Liver (tissue), 9 donors: ENCODE measurements around the gene ABCG5. TPM values are rescaled to one million over a fixed set of nuclear protein-coding genes. Genes with fewer than 3 reads are reported as not detected.

Experiments used
- DNase-seq: peaks from one replicate; pipeline ENCODE4 v3.0.0-alpha.2; 2017; ENCODE audit warnings: low spot score
- H3K27ac ChIP-seq, 2 donors: one replicate each; pipeline ENCODE4 v1.7.0; 2013; ENCODE audit warnings: inconsistent platforms in 2 of 2, low read length in 2 of 2, control low read depth in 1 of 2, low read depth in 1 of 2, mild to moderate bottlenecking in 1 of 2
- H3K27me3 ChIP-seq, 4 donors: one replicate each; pipeline versions ENCODE4 v1.6.1 to v1.7.0; 2013; ENCODE audit warnings: low read length in 3 of 4, inconsistent platforms in 1 of 4, mild to moderate bottlenecking in 1 of 4, moderate library complexity in 1 of 4; ENCODE audit not compliant: control insufficient read depth in 4 of 4, insufficient read depth in 4 of 4
- H3K36me3 ChIP-seq, 4 donors: one replicate each; pipeline versions ENCODE4 v1.6.1 to v1.7.0; 2013; ENCODE audit warnings: low read length in 3 of 4, mild to moderate bottlenecking in 3 of 4, low read depth in 1 of 4, moderate library complexity in 1 of 4; ENCODE audit not compliant: control insufficient read depth in 4 of 4, insufficient read depth in 3 of 4
- H3K4me1 ChIP-seq, 4 donors: one replicate each; pipeline versions ENCODE4 v1.6.1 to v1.7.0; 2013; ENCODE audit warnings: low read length in 3 of 4, mild to moderate bottlenecking in 3 of 4, moderate library complexity in 1 of 4; ENCODE audit not compliant: control insufficient read depth in 4 of 4, insufficient read depth in 4 of 4
- H3K4me3 ChIP-seq, 3 donors: one replicate each; pipeline versions ENCODE4 v1.6.1 to v1.7.0; 2013; ENCODE audit warnings: low read length in 3 of 3, control low read depth in 1 of 3, low read depth in 1 of 3, mild to moderate bottlenecking in 1 of 3
- H3K9ac ChIP-seq, 2 donors: one replicate each; pipeline ENCODE4 v1.7.0; 2013; ENCODE audit warnings: low read length in 2 of 2, mild to moderate bottlenecking in 2 of 2, moderate library complexity in 2 of 2, control low read depth in 1 of 2, low read depth in 1 of 2
- H3K9me3 ChIP-seq, 4 donors: one replicate each; pipeline versions ENCODE4 v1.6.1 to v1.7.0; 2013; ENCODE audit warnings: low read length in 3 of 4; ENCODE audit not compliant: control insufficient read depth in 4 of 4
- ATF3 ChIP-seq: IDR thresholded peaks from 2 replicates; pipeline ENCODE4 v1.6.1; 2016; ENCODE audit warnings: antibody characterized with exemption
- EGR1 ChIP-seq, 2 donors: IDR thresholded peaks; 2 replicates each; pipeline ENCODE4 v1.6.1; 2016 to 2018; ENCODE audit warnings: antibody characterized with exemption in 2 of 2, low read depth in 2 of 2
- FOXA1 ChIP-seq: IDR thresholded peaks from 2 replicates; pipeline ENCODE4 v1.6.1; 2016; ENCODE audit warnings: antibody characterized with exemption
- FOXA2 ChIP-seq: IDR thresholded peaks from 2 replicates; pipeline ENCODE4 v1.6.1; 2016; ENCODE audit warnings: antibody characterized with exemption
- GABPA ChIP-seq, 2 donors: IDR thresholded peaks in 1 of 2; conservative IDR thresholded peaks in 1 of 2; 2 replicates each; pipeline ENCODE4 v1.6.1; 2016; ENCODE audit warnings: antibody characterized with exemption in 2 of 2, mild to moderate bottlenecking in 1 of 2, moderate library complexity in 1 of 2
- HNF4A ChIP-seq, 2 donors: conservative IDR thresholded peaks; 2 replicates each; pipeline ENCODE4 v1.6.1; 2016; ENCODE audit warnings: antibody characterized with exemption in 2 of 2, mild to moderate bottlenecking in 2 of 2
- HNF4G ChIP-seq: IDR thresholded peaks from 2 replicates; pipeline ENCODE4 v1.6.1; 2016; ENCODE audit warnings: antibody characterized with exemption
- JUND ChIP-seq, 2 donors: IDR thresholded peaks; 2 replicates each; pipeline ENCODE4 v1.6.1; 2016; ENCODE audit warnings: antibody characterized with exemption in 2 of 2
- NR2F2 ChIP-seq: IDR thresholded peaks from 2 replicates; pipeline ENCODE4 v1.6.1; 2016; ENCODE audit warnings: antibody characterized with exemption
- RXRA ChIP-seq, 2 donors: IDR thresholded peaks; 2 replicates each; pipeline ENCODE4 v1.6.1; 2017 to 2018; ENCODE audit warnings: antibody characterized with exemption in 2 of 2, mild to moderate bottlenecking in 1 of 2
- SP1 ChIP-seq: IDR thresholded peaks from 2 replicates; pipeline ENCODE4 v1.6.1; 2018; ENCODE audit warnings: antibody characterized with exemption, mild to moderate bottlenecking
- TAF1 ChIP-seq: conservative IDR thresholded peaks from 2 replicates; pipeline ENCODE4 v1.6.1; 2016; ENCODE audit warnings: antibody characterized with exemption, mild to moderate bottlenecking
- YY1 ChIP-seq: IDR thresholded peaks from 2 replicates; pipeline ENCODE4 v1.6.1; 2016; ENCODE audit warnings: antibody characterized with exemption, mild to moderate bottlenecking
- ZBTB33 ChIP-seq: IDR thresholded peaks from 2 replicates; pipeline ENCODE4 v1.6.1; 2016; ENCODE audit warnings: antibody characterized with exemption
- WGBS: extraction: QIAGEN DNeasy Blood & Tissue Kit; methylation state at CpG from one replicate; pipeline ENCODE4 v1.1.7; 2013; 5-methylcytosine and 5-hydroxymethylcytosine counted together
- polyA plus RNA-seq, 2 donors: library from polyadenylated mRNA; stranded (reverse) in 1 of 2; unstranded in 1 of 2; fragments of 200-250 nt in 1 of 2; fragments of >200 nt in 1 of 2; fragmentation: Nextera tagmentation in 1 of 2; extraction: Ambion mirVana in 1 of 2; gene quantifications; one replicate each; pipeline versions ENCODE4 v1.2.1 to v1.2.3, GENCODE V29; 2013 to 2015
- total RNA-seq, 2 donors: library from RNA; depleted of rRNA; stranded (reverse); fragments of >200 nt; gene quantifications; one replicate each; pipeline ENCODE4 v1.2.3, GENCODE V29; 2014
- TF ChIP-seq, protein P1 (sequence below): IDR thresholded peaks from 2 replicates; pipeline ENCODE4 v1.6.1; 2016; ENCODE audit warnings: antibody characterized with exemption
- TF ChIP-seq, protein P2 (sequence below): IDR thresholded peaks from 2 replicates; pipeline ENCODE4 v1.6.1; 2016; ENCODE audit warnings: antibody characterized with exemption, mild to moderate bottlenecking
- TF ChIP-seq, protein P3 (sequence below): fragments of 150-350 bp; IDR thresholded peaks from 2 replicates; pipeline ENCODE4 v1.5.1; 2017; ENCODE audit warnings: improper control_type of control experiment, low read depth, low read length; ENCODE audit not compliant: missing input control
- donor health status: healthy.
- donor health status: healthy.
- donor health status: healthy.
- donor health status: healthy.
- donor health status: healthy.

Gene ABCG5
- total and polyA plus RNA-seq, 4 donors: 15.4 to 63.8 (median 38.5) TPM

DNA sequence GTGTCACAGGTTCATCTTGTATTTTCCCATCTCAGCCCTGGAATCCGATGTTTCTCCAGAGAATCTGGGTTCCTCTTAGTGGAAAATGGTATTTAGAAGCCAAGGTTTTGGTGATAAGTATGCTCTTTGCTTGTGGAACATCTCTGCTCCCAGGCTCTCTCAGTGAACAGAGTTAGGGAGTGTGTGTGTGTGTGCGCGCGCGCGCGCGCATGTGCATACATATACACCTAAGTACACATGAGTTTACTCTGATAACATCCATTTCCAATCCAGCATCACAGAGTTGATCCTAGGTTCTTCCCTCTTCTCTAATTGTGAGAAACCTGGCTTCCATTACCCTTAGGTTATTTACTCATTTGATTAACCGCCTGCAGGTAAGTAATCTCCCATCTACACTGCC lies 41.8 kb upstream of the ABCG5 start:
- peaks cover 4 to 22% (median 18%) of the 10 kb centered on the region in 4 donors for H3K36me3 ChIP-seq
- no peaks in the 10 kb centered on the region for H3K9me3 ChIP-seq
- H3K9ac ChIP-seq: no peak overlapping the region
- TF ChIP-seq NR2F2 (no peak), ATF3 (no peak), HNF4G (no peak), EGR1 (IDR thresholded peaks at IDR 0.05; ENCODE audit: low read depth in 2 of 2) (no peak), YY1 (no peak), TAF1 (no peak), SP1 (no peak), GABPA (IDR thresholded peaks at IDR 0.05 in 1 of 2, conservative IDR thresholded peaks at IDR 0.05 in 1 of 2) (no peak), FOXA2 (no peak), FOXA1 (no peak), RXRA (IDR thresholded peaks at IDR 0.05) (no peak), HNF4A (conservative IDR thresholded peaks at IDR 0.05) (no peak), ZBTB33 (no peak), JUND (IDR thresholded peaks at IDR 0.05) (no peak)
- TF ChIP-seq, protein P1, sequence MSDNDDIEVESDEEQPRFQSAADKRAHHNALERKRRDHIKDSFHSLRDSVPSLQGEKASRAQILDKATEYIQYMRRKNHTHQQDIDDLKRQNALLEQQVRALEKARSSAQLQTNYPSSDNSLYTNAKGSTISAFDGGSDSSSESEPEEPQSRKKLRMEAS: no peak
- no peak overlapping the region for H3K4me3 ChIP-seq
- DNase-seq: no peak
- no peaks in the 10 kb centered on the region for H3K27me3 ChIP-seq
- peaks cover 1 to 48% (median 30%) of the 10 kb centered on the region in 4 donors for H3K4me1 ChIP-seq
- WGBS: 93% methylated on average over 9 of the region's 9 CpGs
- H3K27ac ChIP-seq: peak overlapping the region in 1 of 2 donors; percentile 1

- Histone ChIP-seq H3K9me3 (no peaks in the 10 kb centered on the region), H3K27me3 (no peaks in the 10 kb centered on the region), H3K27ac (no peak overlapping the region), H3K9ac (no peak overlapping the region), H3K4me3 (no peak overlapping the region), H3K36me3 (peaks cover 4 to 30% (median 27%) of the 10 kb centered on the region in 4 donors), H3K4me1 (peaks cover 1 to 40% (median 23%) of the 10 kb centered on the region in 4 donors)
- DNase-seq: no peak
- 91% methylated on average over 5 of the region's 5 CpGs for whole genome bisulfite sequencing
- TF ChIP-seq, protein P2, sequence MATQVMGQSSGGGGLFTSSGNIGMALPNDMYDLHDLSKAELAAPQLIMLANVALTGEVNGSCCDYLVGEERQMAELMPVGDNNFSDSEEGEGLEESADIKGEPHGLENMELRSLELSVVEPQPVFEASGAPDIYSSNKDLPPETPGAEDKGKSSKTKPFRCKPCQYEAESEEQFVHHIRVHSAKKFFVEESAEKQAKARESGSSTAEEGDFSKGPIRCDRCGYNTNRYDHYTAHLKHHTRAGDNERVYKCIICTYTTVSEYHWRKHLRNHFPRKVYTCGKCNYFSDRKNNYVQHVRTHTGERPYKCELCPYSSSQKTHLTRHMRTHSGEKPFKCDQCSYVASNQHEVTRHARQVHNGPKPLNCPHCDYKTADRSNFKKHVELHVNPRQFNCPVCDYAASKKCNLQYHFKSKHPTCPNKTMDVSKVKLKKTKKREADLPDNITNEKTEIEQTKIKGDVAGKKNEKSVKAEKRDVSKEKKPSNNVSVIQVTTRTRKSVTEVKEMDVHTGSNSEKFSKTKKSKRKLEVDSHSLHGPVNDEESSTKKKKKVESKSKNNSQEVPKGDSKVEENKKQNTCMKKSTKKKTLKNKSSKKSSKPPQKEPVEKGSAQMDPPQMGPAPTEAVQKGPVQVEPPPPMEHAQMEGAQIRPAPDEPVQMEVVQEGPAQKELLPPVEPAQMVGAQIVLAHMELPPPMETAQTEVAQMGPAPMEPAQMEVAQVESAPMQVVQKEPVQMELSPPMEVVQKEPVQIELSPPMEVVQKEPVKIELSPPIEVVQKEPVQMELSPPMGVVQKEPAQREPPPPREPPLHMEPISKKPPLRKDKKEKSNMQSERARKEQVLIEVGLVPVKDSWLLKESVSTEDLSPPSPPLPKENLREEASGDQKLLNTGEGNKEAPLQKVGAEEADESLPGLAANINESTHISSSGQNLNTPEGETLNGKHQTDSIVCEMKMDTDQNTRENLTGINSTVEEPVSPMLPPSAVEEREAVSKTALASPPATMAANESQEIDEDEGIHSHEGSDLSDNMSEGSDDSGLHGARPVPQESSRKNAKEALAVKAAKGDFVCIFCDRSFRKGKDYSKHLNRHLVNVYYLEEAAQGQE: no peak
- TF ChIP-seq ZBTB33 (no peak), SP1 (no peak), HNF4G (no peak), FOXA2 (no peak), HNF4A (conservative IDR thresholded peaks at IDR 0.05) (no peak)
- TF ChIP-seq, protein P1: no peak
- TF ChIP-seq, protein P3, sequence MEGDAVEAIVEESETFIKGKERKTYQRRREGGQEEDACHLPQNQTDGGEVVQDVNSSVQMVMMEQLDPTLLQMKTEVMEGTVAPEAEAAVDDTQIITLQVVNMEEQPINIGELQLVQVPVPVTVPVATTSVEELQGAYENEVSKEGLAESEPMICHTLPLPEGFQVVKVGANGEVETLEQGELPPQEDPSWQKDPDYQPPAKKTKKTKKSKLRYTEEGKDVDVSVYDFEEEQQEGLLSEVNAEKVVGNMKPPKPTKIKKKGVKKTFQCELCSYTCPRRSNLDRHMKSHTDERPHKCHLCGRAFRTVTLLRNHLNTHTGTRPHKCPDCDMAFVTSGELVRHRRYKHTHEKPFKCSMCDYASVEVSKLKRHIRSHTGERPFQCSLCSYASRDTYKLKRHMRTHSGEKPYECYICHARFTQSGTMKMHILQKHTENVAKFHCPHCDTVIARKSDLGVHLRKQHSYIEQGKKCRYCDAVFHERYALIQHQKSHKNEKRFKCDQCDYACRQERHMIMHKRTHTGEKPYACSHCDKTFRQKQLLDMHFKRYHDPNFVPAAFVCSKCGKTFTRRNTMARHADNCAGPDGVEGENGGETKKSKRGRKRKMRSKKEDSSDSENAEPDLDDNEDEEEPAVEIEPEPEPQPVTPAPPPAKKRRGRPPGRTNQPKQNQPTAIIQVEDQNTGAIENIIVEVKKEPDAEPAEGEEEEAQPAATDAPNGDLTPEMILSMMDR: no peak
Measured at GRCh38 chr2:43879261-43879660, 40.6 kb upstream of the ABCG5 start.
